ENCODE measurements around the gene TLR6. TPM values are rescaled to one million over a fixed set of nuclear protein-coding genes. Genes with fewer than 3 reads are reported as not detected.
A peak's percentile ranks its signal among the peaks of the same experiment; 100 is the strongest.

TLR6 gene
- total and polyA plus RNA-seq, 10 of the 15 experiments (the other 5 are each of a cell fraction or from before 2014, with no cell fraction given) = 1.1 to 49.4 (median 12.5) TPM

DNA sequence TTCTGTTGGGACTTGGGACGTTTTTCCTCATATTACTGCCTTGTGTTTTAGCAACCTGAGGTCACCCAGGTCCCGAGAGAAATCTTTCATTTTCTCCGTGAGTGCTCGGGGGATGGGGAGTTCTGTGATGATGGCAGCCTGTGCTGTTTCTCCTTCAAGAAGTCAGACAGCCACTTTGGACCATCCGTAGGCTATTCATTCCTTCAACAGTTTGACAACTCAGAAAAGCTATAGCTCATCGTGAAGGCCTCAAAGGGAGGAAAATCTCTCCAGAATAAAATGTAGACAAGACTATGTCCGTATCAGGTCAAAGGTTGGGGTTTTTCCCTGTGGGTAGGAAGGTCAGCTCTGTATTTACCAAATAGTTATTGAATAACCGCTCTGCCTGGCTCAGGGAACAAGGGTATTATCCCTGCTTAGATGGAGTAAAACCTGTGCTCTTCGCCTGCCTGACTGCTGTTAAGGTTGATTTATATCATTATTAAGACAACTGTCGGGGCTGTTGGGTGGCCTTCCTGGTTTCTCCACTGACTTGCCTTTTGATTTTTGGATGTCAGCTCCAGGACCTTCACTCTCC, 47.6 kb upstream of the TLR6 start (continued):
- TF ChIP-seq, protein P1, sequence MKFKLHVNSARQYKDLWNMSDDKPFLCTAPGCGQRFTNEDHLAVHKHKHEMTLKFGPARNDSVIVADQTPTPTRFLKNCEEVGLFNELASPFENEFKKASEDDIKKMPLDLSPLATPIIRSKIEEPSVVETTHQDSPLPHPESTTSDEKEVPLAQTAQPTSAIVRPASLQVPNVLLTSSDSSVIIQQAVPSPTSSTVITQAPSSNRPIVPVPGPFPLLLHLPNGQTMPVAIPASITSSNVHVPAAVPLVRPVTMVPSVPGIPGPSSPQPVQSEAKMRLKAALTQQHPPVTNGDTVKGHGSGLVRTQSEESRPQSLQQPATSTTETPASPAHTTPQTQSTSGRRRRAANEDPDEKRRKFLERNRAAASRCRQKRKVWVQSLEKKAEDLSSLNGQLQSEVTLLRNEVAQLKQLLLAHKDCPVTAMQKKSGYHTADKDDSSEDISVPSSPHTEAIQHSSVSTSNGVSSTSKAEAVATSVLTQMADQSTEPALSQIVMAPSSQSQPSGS (IDR thresholded peaks at IDR 0.05; ENCODE audit: low read length) = no peak

DNA sequence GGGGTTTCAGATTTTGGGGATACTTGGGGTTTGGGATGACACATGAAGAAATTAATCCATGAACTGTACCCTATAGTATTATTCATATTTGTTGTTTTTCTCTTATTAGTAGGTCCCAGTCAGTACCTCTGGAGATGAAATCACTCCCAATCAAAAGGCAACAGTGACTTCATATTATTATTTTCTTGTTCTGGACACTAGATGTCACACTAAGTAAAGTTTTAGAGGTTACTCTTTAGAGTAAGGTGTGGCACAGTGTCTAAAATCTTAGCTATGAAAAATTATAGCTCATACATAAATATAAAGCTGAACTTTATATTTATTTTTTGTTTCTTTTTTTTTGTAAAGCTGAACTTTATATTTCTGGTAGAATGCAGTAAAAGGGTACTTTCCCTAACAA, 46.1 kb upstream of the TLR6 start:
- in situ Hi-C loops (cut with MboI) (loop anchor here (5.0 to 25.0 kb wide), 2 partner anchors 235 to 535 kb away; no protein-coding TSS in a partner anchor), intact Hi-C loops (cut with micrococcal nuclease; ENCODE audit: unreplicated experiment) (loop anchor here (1.0 to 5.0 kb wide), 4 partner anchors 90 to 555 kb away; partner anchors contain the start of genes LIAS, RPL9 and TMEM156)
- DNase-seq (ENCODE audit: low read depth, low spot score) = no peak
- RAD21 ChIA-PET (ENCODE audit: unreplicated experiment) = interaction anchor here (0.5 to 6.6 kb wide), 60 partner anchors 9 to 817 kb away, joined by 3 to 214 read pairs (median 4); partner anchors contain the start of genes RFC1 and WDR19
- Histone ChIP-seq H3K79me2 (ENCODE audit: control insufficient read depth, insufficient read depth, low read length) (no peaks in the 10 kb centered on the region), H3K27ac (ENCODE audit: control insufficient read depth, insufficient read depth) (no peak overlapping the region), H3K4me3 (no peak overlapping the region), H3K9me3 (replicated peaks; ENCODE audit: control insufficient read depth, insufficient read depth, low read length) (no peaks in the 10 kb centered on the region), H4K20me1 (ENCODE audit: control insufficient read depth, insufficient read depth) (no peaks in the 10 kb centered on the region), H3K9ac (ENCODE audit: control insufficient read depth, insufficient read depth, low read length) (no peak overlapping the region), H3K36me3 (ENCODE audit: control insufficient read depth in 2 of 2, insufficient read depth in 2 of 2, low read length in 1 of 2) (no peaks in the 10 kb centered on the region), H3K4me1 (ENCODE audit: control insufficient read depth, insufficient read depth, low read length) (no peaks in the 10 kb centered on the region), H2AFZ (ENCODE audit: control insufficient read depth, low read depth, low read length) (no peak overlapping the region), H3K4me2 (ENCODE audit: control insufficient read depth, insufficient read depth) (no peak overlapping the region), H3K27me3 (replicated peaks in 1 of 2; ENCODE audit: control insufficient read depth in 2 of 2, insufficient read depth in 2 of 2, low read length in 1 of 2) (no peaks in the 10 kb centered on the region)
- TF ChIP-seq ZNF384 (IDR thresholded peaks at IDR 0.05; ENCODE audit: borderline replicate concordance, low read depth, low read length) = no peak
- TF ChIP-seq RAD21 (IDR thresholded peaks at IDR 0.05; ENCODE audit: insufficient read depth, low read depth, low read length) = peak; percentile 79
- TF ChIP-seq, protein P2, sequence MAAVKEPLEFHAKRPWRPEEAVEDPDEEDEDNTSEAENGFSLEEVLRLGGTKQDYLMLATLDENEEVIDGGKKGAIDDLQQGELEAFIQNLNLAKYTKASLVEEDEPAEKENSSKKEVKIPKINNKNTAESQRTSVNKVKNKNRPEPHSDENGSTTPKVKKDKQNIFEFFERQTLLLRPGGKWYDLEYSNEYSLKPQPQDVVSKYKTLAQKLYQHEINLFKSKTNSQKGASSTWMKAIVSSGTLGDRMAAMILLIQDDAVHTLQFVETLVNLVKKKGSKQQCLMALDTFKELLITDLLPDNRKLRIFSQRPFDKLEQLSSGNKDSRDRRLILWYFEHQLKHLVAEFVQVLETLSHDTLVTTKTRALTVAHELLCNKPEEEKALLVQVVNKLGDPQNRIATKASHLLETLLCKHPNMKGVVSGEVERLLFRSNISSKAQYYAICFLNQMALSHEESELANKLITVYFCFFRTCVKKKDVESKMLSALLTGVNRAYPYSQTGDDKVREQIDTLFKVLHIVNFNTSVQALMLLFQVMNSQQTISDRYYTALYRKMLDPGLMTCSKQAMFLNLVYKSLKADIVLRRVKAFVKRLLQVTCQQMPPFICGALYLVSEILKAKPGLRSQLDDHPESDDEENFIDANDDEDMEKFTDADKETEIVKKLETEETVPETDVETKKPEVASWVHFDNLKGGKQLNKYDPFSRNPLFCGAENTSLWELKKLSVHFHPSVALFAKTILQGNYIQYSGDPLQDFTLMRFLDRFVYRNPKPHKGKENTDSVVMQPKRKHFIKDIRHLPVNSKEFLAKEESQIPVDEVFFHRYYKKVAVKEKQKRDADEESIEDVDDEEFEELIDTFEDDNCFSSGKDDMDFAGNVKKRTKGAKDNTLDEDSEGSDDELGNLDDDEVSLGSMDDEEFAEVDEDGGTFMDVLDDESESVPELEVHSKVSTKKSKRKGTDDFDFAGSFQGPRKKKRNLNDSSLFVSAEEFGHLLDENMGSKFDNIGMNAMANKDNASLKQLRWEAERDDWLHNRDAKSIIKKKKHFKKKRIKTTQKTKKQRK (IDR thresholded peaks at IDR 0.05; ENCODE audit: low read depth, low read length) = no peak
- TF ChIP-seq SMC3 (IDR thresholded peaks at IDR 0.05; ENCODE audit: borderline replicate concordance, low read length) = peak; percentile 79; the same call in 1 of the 2 replicates
- TF ChIP-seq, protein P3, sequence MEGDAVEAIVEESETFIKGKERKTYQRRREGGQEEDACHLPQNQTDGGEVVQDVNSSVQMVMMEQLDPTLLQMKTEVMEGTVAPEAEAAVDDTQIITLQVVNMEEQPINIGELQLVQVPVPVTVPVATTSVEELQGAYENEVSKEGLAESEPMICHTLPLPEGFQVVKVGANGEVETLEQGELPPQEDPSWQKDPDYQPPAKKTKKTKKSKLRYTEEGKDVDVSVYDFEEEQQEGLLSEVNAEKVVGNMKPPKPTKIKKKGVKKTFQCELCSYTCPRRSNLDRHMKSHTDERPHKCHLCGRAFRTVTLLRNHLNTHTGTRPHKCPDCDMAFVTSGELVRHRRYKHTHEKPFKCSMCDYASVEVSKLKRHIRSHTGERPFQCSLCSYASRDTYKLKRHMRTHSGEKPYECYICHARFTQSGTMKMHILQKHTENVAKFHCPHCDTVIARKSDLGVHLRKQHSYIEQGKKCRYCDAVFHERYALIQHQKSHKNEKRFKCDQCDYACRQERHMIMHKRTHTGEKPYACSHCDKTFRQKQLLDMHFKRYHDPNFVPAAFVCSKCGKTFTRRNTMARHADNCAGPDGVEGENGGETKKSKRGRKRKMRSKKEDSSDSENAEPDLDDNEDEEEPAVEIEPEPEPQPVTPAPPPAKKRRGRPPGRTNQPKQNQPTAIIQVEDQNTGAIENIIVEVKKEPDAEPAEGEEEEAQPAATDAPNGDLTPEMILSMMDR (IDR thresholded peaks at IDR 0.05 in 2 of 3, conservative IDR thresholded peaks at IDR 0.05 in 1 of 3; ENCODE audit: control insufficient read depth in 2 of 3, extremely low read depth in 1 of 3, insufficient read depth in 1 of 3, low read depth in 3 of 3, low read length in 3 of 3) = peak in 2 of 3 experiments; percentile 23 to 61; a peak in 3 of 6 replicates
- peak; percentile 95 for ATAC-seq
- no TSS peak for BruUV-seq (replicated peaks)
- SMC1A ChIA-PET (ENCODE audit: uncharacterized antibody, unreplicated experiment) = interaction anchor here (0.6 to 6.7 kb wide), 66 partner anchors 9 to 770 kb away, joined by 3 to 193 read pairs (median 4); partner anchors contain the start of genes FAM114A1, KLB, TLR1 and TLR10
- CTCF ChIA-PET = interaction anchor here (0.5 to 9.1 kb wide), 74 partner anchors 8 to 723 kb away, joined by 3 to 295 read pairs (median 4); partner anchors contain the start of genes FAM114A1 and WDR19
- peak; percentile 64 for FAIRE-seq
- POLR2A ChIA-PET = interaction anchor here (0.5 to 3.9 kb wide), 5 partner anchors 130 to 864 kb away, joined by 3 to 22 read pairs (median 3); partner anchors contain the start of gene TMEM156
